H1 (cell line): ENCODE data around the gene CFAP92. TPM values are rescaled to one million over a fixed set of nuclear protein-coding genes. Genes with fewer than 3 reads are reported as not detected.

Experiments
- CTCF ChIA-PET: fragments of 300-600 bp; sonication (Branson Sonifier 250); formaldehyde crosslinking; loops from one replicate; lab custom pipeline; 2021; ENCODE audit not compliant: partially characterized antibody; lab: Charles Lee
- POLR2A ChIA-PET: fragments of 300-600 bp; sonication (Branson Sonifier 250); formaldehyde crosslinking; loops from one replicate; lab custom pipeline; 2021; ENCODE audit warnings: inconsistent platforms; ENCODE audit not compliant: partially characterized antibody; lab: Charles Lee
- DNase-seq, 2 experiments: peaks; one replicate each; pipeline versions ENCODE4 v3.0.0 to v3.0.0-alpha.2; 2010 to 2022; ENCODE audit warnings: low spot score in 2 of 2, low read depth in 1 of 2, mixed read lengths in 1 of 2
- FAIRE-seq: peaks from 2 replicates; lab custom pipeline; 2011; peaks lifted over from hg19 to GRCh38; lab: Jason Lieb, UNC
- H2AFZ ChIP-seq: 2 replicates; pipeline ENCODE4 v1.8.1; 2012; ENCODE audit warnings: low read length, inconsistent platforms
- H2AK5ac ChIP-seq: 2 replicates; pipeline ENCODE4 v1.6.1; 2013; ENCODE audit warnings: low read depth, low read length
- H2BK120ac ChIP-seq: replicated peaks from 2 replicates; pipeline ENCODE3; 2013; ENCODE audit warnings: low read depth, low read length, inconsistent platforms
- H2BK12ac ChIP-seq: 2 replicates; pipeline ENCODE4 v1.6.1; 2013; ENCODE audit warnings: low read depth, low read length
- H2BK15ac ChIP-seq: 2 replicates; pipeline ENCODE4 v1.6.1; 2013; ENCODE audit warnings: low read length
- H2BK20ac ChIP-seq: 2 replicates; pipeline ENCODE4 v1.6.1; 2013; ENCODE audit warnings: low read length
- H2BK5ac ChIP-seq: 2 replicates; pipeline ENCODE4 v1.6.1; 2013; ENCODE audit warnings: low read depth, low read length
- H3K14ac ChIP-seq: 2 replicates; pipeline ENCODE4 v1.6.1; 2013; ENCODE audit warnings: inconsistent platforms; ENCODE audit not compliant: insufficient read length
- H3K18ac ChIP-seq: 2 replicates; pipeline ENCODE4 v1.6.1; 2013; ENCODE audit warnings: low read length; ENCODE audit errors: extremely low read depth
- H3K23ac ChIP-seq: 2 replicates; pipeline ENCODE4 v1.6.1; 2013; ENCODE audit warnings: inconsistent platforms; ENCODE audit not compliant: insufficient read length
- H3K23me2 ChIP-seq: 2 replicates; pipeline ENCODE4 v1.6.1; 2013; ENCODE audit warnings: low read depth, low read length
- H3K27ac ChIP-seq: 2 replicates; pipeline ENCODE4 v1.6.1; 2011; ENCODE audit warnings: low read depth, low read length, inconsistent platforms
- H3K27me3 ChIP-seq, 4 experiments: replicated peaks in 1 of 4; 1 replicate in 1 of 4; 2 replicates in 3 of 4; pipeline versions ENCODE4 v1.6.1 to v1.8.1; 2011 to 2013; ENCODE audit warnings: low read length in 3 of 4, mild to moderate bottlenecking in 3 of 4, inconsistent platforms in 2 of 4, mixed read lengths in 2 of 4, moderate library complexity in 1 of 4; ENCODE audit not compliant: control insufficient read depth in 3 of 4, insufficient read depth in 3 of 4; ENCODE audit errors: extremely low read depth in 1 of 4
- H3K36me3 ChIP-seq, 4 experiments: 2 replicates each; pipeline versions ENCODE4 v1.6.1 to v1.8.1; 2011 to 2013; ENCODE audit warnings: mild to moderate bottlenecking in 4 of 4, low read length in 3 of 4, moderate library complexity in 2 of 4, control low read depth in 1 of 4, inconsistent platforms in 1 of 4; ENCODE audit not compliant: insufficient read depth in 4 of 4, control insufficient read depth in 2 of 4
- H3K4ac ChIP-seq: replicated peaks from 2 replicates; pipeline ENCODE3; 2013; ENCODE audit warnings: low read length, low read depth, mixed read lengths, inconsistent platforms; ENCODE audit not compliant: insufficient read length
- H3K4me1 ChIP-seq, 4 experiments: replicated peaks in 1 of 4; 1 replicate in 1 of 4; 2 replicates in 3 of 4; pipeline versions ENCODE4 v1.6.1 to v1.8.1; 2011 to 2013; ENCODE audit warnings: low read length in 3 of 4, inconsistent platforms in 2 of 4, mixed read lengths in 1 of 4; ENCODE audit not compliant: insufficient read depth in 4 of 4, control insufficient read depth in 3 of 4
- H3K4me2 ChIP-seq, 2 experiments: 2 replicates each; pipeline versions ENCODE4 v1.6.1 to v1.8.1; 2011 to 2013; ENCODE audit warnings: low read depth in 2 of 2, low read length in 2 of 2, control low read depth in 1 of 2, inconsistent platforms in 1 of 2, mild to moderate bottlenecking in 1 of 2; ENCODE audit not compliant: insufficient read depth in 1 of 2
- H3K4me3 ChIP-seq, 4 experiments: fragments of 200-600, 300-600 bp in 1 of 4; sonication (generic), shearing (Covaris generic), sonication (Bioruptor Twin) in 1 of 4; 2 replicates each; pipeline versions ENCODE4 v1.5.1 to v1.8.1; 2011 to 2016; ENCODE audit warnings: low read length in 4 of 4, low read depth in 3 of 4, control low read depth in 2 of 4, inconsistent platforms in 2 of 4, mild to moderate bottlenecking in 2 of 4, mixed read lengths in 1 of 4, moderate library complexity in 1 of 4; ENCODE audit not compliant: insufficient read depth in 2 of 4; ENCODE audit errors: extremely low read depth in 1 of 4
- H3K56ac ChIP-seq: replicated peaks from 2 replicates; pipeline ENCODE3; 2013; ENCODE audit warnings: low read depth, mild to moderate bottlenecking, mixed read lengths, low read length, inconsistent platforms; ENCODE audit not compliant: insufficient read length
- H3K79me1 ChIP-seq: 2 replicates; pipeline ENCODE4 v1.6.1; 2013; ENCODE audit warnings: low read depth, low read length, control low read depth
- H3K79me2 ChIP-seq, 2 experiments: 2 replicates each; pipeline versions ENCODE4 v1.6.1 to v1.8.1; 2012 to 2013; ENCODE audit warnings: low read length in 2 of 2, mild to moderate bottlenecking in 2 of 2, inconsistent platforms in 1 of 2; ENCODE audit not compliant: insufficient read depth in 2 of 2, control insufficient read depth in 1 of 2
- H3K9ac ChIP-seq, 4 experiments: replicated peaks in 1 of 4; 1 replicate in 1 of 4; 2 replicates in 3 of 4; pipeline versions ENCODE4 v1.6.1 to v1.8.1; 2011 to 2013; ENCODE audit warnings: low read depth in 3 of 4, low read length in 3 of 4, control low read depth in 2 of 4, mild to moderate bottlenecking in 2 of 4, moderate library complexity in 2 of 4, inconsistent platforms in 1 of 4; ENCODE audit errors: extremely low read depth in 1 of 4
- H3K9me3 ChIP-seq, 2 experiments: 2 replicates each; pipeline versions ENCODE4 v1.6.1 to v1.8.1; 2012 to 2013; ENCODE audit warnings: mild to moderate bottlenecking in 2 of 2, moderate library complexity in 2 of 2, control low read depth in 1 of 2, inconsistent platforms in 1 of 2, low read depth in 1 of 2, low read length in 1 of 2, mixed read lengths in 1 of 2; ENCODE audit not compliant: insufficient read depth in 2 of 2
- H4K20me1 ChIP-seq, 2 experiments: replicated peaks in 1 of 2; 2 replicates each; pipeline versions ENCODE3 to v1.8.1; 2011 to 2013; ENCODE audit warnings: inconsistent platforms in 2 of 2, low read length in 2 of 2, mild to moderate bottlenecking in 1 of 2; ENCODE audit not compliant: insufficient read depth in 2 of 2, control insufficient read depth in 1 of 2
- H4K5ac ChIP-seq: 2 replicates; pipeline ENCODE4 v1.6.1; 2013; ENCODE audit warnings: low read length, low read depth, mixed read lengths, inconsistent platforms; ENCODE audit not compliant: insufficient read length
- H4K8ac ChIP-seq: 2 replicates; pipeline ENCODE4 v1.8.0; 2013; ENCODE audit warnings: mild to moderate bottlenecking, moderate library complexity, low read length, inconsistent platforms; ENCODE audit not compliant: insufficient read depth; ENCODE audit errors: extremely low read depth
- H4K91ac ChIP-seq: replicated peaks from 2 replicates; pipeline ENCODE3; 2013; ENCODE audit warnings: low read length, mixed read lengths, inconsistent platforms; ENCODE audit not compliant: insufficient read length
- SIN3A ChIP-seq, 2 experiments: IDR thresholded peaks in 1 of 2; conservative IDR thresholded peaks in 1 of 2; 2 replicates each; pipeline ENCODE4 v1.6.1; 2011 to 2012; ENCODE audit warnings: low read length in 2 of 2, improper control_type of control experiment in 1 of 2, low read depth in 1 of 2, mild to moderate bottlenecking in 1 of 2
- TEAD4 ChIP-seq: IDR thresholded peaks from 2 replicates; pipeline ENCODE4 v1.6.1; 2012; ENCODE audit warnings: low read depth, low read length, inconsistent platforms, mixed read lengths
- WGBS, 2 experiments: shearing (Covaris generic) in 1 of 2; methylation state at CpG; one replicate each; pipeline versions ENCODE4 v1.1.6 to v1.1.7; 2013 to 2015; ENCODE audit warnings: low lambda C conversion rate in 2 of 2, mixed read lengths in 2 of 2, inconsistent platforms in 1 of 2, low coverage in 1 of 2, missing lambda C conversion rate in 1 of 2; ENCODE audit not compliant: insufficient replicate concordance in 2 of 2, insufficient coverage in 1 of 2, insufficient read length in 1 of 2; ENCODE audit errors: extremely low coverage in 1 of 2, missing lambda C conversion rate in 1 of 2; 5-methylcytosine and 5-hydroxymethylcytosine counted together
- polyA plus RNA-seq, 7 experiments: library from polyadenylated mRNA; depleted of rRNA in 3 of 7; stranded (reverse) in 5 of 7; unstranded in 2 of 7; fragments of >200 nt in 5 of 7; fragments of 200-250 nt in 2 of 7; gene quantifications; 1 replicate in 5 of 7; 2 replicates in 1 of 7; 4 replicates in 1 of 7; pipeline versions ENCODE4 v1.2.1 to v1.2.3, GENCODE V29; 2011 to 2013; ENCODE audit warnings: missing spikeins in 2 of 7, mixed read lengths in 2 of 7
- total RNA-seq: library from RNA; stranded (reverse); fragmentation: NEBNext Ultra II Directional; extraction: Animal tissue kit (Norgen Biotek cat#: 25700); gene quantifications from 2 replicates; pipeline ENCODE4 v1.2.1, GENCODE V29; 2021
- TF ChIP-seq, protein P1 (sequence below): IDR thresholded peaks from 2 replicates; pipeline ENCODE4 v1.6.1; 2011; ENCODE audit warnings: low read depth, mild to moderate bottlenecking, low read length; ENCODE audit not compliant: insufficient read depth
- TF ChIP-seq, protein P2 (sequence below): IDR thresholded peaks from 2 replicates; pipeline ENCODE4 v1.6.1; 2011; ENCODE audit warnings: low read length, improper control_type of control experiment

CFAP92 gene
- total and polyA plus RNA-seq, 2 of the 8 experiments (the other 6 are each of a cell fraction or from before 2014, with no cell fraction given), result 0.77 to 2.0 TPM

DNA sequence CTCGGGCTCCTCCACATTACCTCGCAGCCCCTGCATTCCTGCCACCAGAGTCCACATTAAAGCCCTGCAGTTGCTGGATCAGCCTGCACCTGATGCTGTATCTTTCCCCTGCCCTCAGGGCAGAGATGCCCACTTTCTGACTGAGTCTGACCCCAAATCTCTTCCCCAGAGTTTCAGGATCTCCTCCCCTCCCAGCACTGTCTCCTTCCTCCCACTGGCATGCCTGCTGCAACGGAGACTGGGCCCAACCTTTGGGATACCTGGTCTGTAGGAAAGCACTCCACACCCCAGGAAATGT is 46.1 kb upstream of the CFAP92 start:
- Histone ChIP-seq H3K79me1 (no peaks in the 10 kb centered on the region), H3K27me3 (no peaks in the 10 kb centered on the region; a peak in 1 of 7 replicates), H4K91ac (no peak overlapping the region), H2BK12ac (no peak overlapping the region), H3K36me3 (no peaks in the 10 kb centered on the region), H3K4me3 (no peak overlapping the region), H3K4me1 (peaks cover 2 to 15% (median 5%) of the 10 kb centered on the region in 4 experiments; a peak in 6 of 7 replicates), H3K56ac (no peak overlapping the region), H2AFZ (no peak overlapping the region), H2BK5ac (no peak overlapping the region), H2BK120ac (no peak overlapping the region), H2AK5ac (0 out of 2 replicates have a peak overlapping the region, but pooled peaks have one; percentile 24), H3K9ac (no peak overlapping the region), H3K4me2 (no peak overlapping the region), H3K79me2 (no peaks in the 10 kb centered on the region), H2BK15ac (no peak overlapping the region), H2BK20ac (0 out of 2 replicates have a peak overlapping the region, but pooled peaks have one; percentile 18), H3K4ac (no peak overlapping the region), H3K23me2 (no peaks in the 10 kb centered on the region), H3K9me3 (no peaks in the 10 kb centered on the region), H3K23ac (no peak overlapping the region), H3K18ac (no peak overlapping the region), H3K14ac (no peak overlapping the region), H3K27ac (no peak overlapping the region), H4K20me1 (no peaks in the 10 kb centered on the region), H4K5ac (no peak overlapping the region), H4K8ac (peak overlapping the region; percentile 43; the same call in 1 of the 2 replicates)
- DNase-seq (no peak), FAIRE-seq (no peak)
- POLR2A ChIA-PET, result no interaction called here
- CTCF ChIA-PET, result interaction anchor here (0.7 to 8.4 kb wide), 5 partner anchors 13 to 69 kb away, joined by 3 to 84 read pairs (median 3); no protein-coding TSS in a partner anchor
- WGBS, 2 experiments, result 87% methylated on average over 3 of the region's 3 CpGs; no CpG with 5 or more reads in 1 of the 2 experiments
- TF ChIP-seq, protein P1, sequence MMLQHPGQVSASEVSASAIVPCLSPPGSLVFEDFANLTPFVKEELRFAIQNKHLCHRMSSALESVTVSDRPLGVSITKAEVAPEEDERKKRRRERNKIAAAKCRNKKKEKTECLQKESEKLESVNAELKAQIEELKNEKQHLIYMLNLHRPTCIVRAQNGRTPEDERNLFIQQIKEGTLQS, result no peak
- TF ChIP-seq TEAD4 (no peak), SIN3A (conservative IDR thresholded peaks at IDR 0.05 in 1 of 2, IDR thresholded peaks at IDR 0.05 in 1 of 2; ENCODE audit: low read depth in 1 of 2, low read length in 2 of 2) (no peak)
- TF ChIP-seq, protein P2, sequence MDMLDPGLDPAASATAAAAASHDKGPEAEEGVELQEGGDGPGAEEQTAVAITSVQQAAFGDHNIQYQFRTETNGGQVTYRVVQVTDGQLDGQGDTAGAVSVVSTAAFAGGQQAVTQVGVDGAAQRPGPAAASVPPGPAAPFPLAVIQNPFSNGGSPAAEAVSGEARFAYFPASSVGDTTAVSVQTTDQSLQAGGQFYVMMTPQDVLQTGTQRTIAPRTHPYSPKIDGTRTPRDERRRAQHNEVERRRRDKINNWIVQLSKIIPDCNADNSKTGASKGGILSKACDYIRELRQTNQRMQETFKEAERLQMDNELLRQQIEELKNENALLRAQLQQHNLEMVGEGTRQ, result no peak
